Suppressor macrophage treated with lipopolysaccharide for 4 hours (primary cell): Measurements from ENCODE around the gene LIPN.
"Not testable (repeated sequence)": the region's sequence is repeated elsewhere in the genome, so short reads cannot be mapped to it uniquely, and the experiment has no call there.

Experiments
- DNase-seq: peaks from one replicate; pipeline ENCODE4 v3.0.0-alpha.2; 2020

The LIPN gene

GRCh38 chr10:88759366-88760101 lies at the start of gene LIPN:
Gene LIPN, plus strand, starts transcription at chr10:88760020. Its CDS starts 1,386 bp downstream, at chr10:88761406.
- peak; percentile 95 for DNase-seq

- no peak for DNase-seq
These were observed 44.3 kb upstream of the LIPN start for GRCh38 chr10:88715517-88715916.

GRCh38 chr10:88721392-88721791 lies 38.4 kb upstream of the LIPN start:
- DNase-seq = no peak

- peak; percentile 84 for DNase-seq
These were observed 34.0 kb upstream of the LIPN start for GRCh38 chr10:88725798-88726197.

GRCh38 chr10:88728107-88728763 lies 31.6 kb upstream of the LIPN start:
- DNase-seq = peak; percentile 56

GRCh38 chr10:88730864-88731263 lies 29.0 kb upstream of the LIPN start:
- no peak for DNase-seq

GRCh38 chr10:88731296-88731695 lies 28.5 kb upstream of the LIPN start:
- DNase-seq = peak; percentile 67

- DNase-seq = no peak
These were observed 26.6 kb upstream of the LIPN start for GRCh38 chr10:88733215-88733614.

GRCh38 chr10:88735661-88736060 lies 24.2 kb upstream of the LIPN start:
- DNase-seq = no peak

- not testable (repeated sequence) for DNase-seq
These were observed 17.9 kb upstream of the LIPN start for GRCh38 chr10:88741921-88742320.

- no peak for DNase-seq
These were observed 17.4 kb upstream of the LIPN start for GRCh38 chr10:88742448-88742847.

- DNase-seq = no peak
These were observed 15.8 kb upstream of the LIPN start for GRCh38 chr10:88744002-88744401.

- DNase-seq = no peak
These were observed 14.2 kb upstream of the LIPN start for GRCh38 chr10:88745633-88746032.

- no peak for DNase-seq
These were observed 5.5 kb upstream of the LIPN start for GRCh38 chr10:88754287-88754686.

GRCh38 chr10:88755753-88756152 lies 4.1 kb upstream of the LIPN start:
- peak; percentile 65 for DNase-seq

- DNase-seq = no peak
These were observed 3.2 kb upstream of the LIPN start for GRCh38 chr10:88756660-88757059.

GRCh38 chr10:88762906-88763305 lies 3.1 kb downstream of the LIPN start:
- no peak for DNase-seq

GRCh38 chr10:88763441-88763840 lies 3.6 kb downstream of the LIPN start:
- no peak for DNase-seq

- DNase-seq = no peak
These were observed 4.3 kb downstream of the LIPN start for GRCh38 chr10:88764110-88764509.

GRCh38 chr10:88765816-88766215 lies 6.0 kb downstream of the LIPN start:
- DNase-seq = peak; percentile 39

GRCh38 chr10:88769384-88769783 lies 9.6 kb downstream of the LIPN start:
- DNase-seq = no peak

- DNase-seq = no peak
These were observed 21.4 kb downstream of the LIPN start for GRCh38 chr10:88781206-88781605.

GRCh38 chr10:88782222-88782621 lies 22.4 kb downstream of the LIPN start:
- no peak for DNase-seq

- no peak for DNase-seq
These were observed 23.9 kb downstream of the LIPN start for GRCh38 chr10:88783724-88784123.
